A204.1 (cell line): ENCODE measurements around the gene UNC13B.

Experiments
- FAIRE-seq: peaks from 2 replicates; lab custom pipeline; 2012; peaks lifted over from hg19 to GRCh38; lab: Jason Lieb, UNC

The UNC13B gene

DNA sequence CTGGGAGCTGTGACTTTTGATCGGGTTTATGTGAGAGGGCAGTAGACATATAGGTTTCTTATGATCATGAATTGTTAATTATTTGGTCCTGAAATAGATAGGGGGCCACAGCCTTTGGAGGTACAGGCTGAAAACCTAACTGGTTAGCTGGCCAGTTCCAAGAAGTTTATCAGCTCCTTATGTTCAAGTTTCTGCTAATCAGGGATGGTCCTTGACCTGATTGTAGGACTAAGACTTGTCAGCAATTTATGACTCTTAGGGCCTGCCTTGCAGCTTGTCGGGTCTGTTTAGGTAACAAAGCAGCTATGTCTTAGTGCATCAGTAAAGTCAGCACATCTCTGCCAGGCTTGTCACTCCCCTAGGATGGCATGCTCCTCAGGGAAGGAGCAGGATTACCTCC lies 176.3 kb downstream of the UNC13B start:
- no peak for FAIRE-seq

DNA sequence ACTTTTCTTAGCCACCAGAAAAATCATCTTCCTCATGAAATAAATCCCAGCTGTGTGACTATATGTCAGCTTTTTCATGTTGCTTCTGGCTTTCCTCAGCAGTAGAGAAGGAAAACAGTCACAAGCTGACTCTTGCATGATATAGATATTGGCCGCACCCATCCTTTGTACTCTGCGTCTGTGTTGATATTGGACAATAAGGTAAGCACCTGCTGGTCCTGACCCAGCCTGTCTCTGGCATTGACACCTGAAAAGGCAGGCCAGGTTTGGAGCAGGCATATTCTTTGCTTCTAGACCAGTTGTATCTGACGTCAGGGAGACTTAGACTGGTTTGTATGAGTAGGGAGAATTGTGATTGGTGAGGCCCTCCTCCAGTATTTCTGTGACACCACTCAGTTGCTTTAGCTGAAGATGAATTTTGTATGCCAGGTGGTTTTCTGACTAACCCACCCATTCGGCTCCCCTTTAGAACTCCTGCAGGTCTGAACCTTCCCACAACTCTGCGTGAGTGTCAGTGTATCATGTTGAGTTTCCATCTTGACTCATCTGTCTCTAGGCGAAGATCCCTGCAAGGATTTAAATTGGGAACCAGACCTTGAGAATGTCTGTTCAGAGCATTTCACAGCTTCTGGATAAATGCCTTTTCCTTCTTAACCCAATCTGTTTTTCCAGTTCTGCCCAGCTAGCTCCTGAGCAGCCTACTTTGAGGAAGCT lies 176.9 kb downstream of the UNC13B start:
- no peak for FAIRE-seq

DNA sequence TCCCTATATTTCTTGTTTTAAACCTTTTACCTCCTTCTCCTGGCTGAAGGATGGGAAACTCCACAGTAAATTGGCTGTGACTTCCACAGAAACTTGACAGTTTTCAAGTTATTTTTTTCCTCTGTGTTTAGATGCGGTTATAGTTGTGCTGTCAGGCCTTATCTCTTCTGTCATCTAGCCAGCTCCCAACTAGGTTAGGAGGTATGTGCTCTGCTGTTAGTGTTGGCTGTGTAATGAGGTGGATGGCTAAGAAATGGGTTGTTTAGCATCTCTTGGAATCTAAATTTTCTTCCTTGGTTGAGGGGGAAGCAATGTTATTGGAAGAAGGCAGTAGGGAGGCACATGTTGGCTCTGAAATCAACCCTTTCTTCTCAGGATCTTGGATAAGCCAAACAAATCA lies 178.2 kb downstream of the UNC13B start:
- FAIRE-seq: no peak

DNA sequence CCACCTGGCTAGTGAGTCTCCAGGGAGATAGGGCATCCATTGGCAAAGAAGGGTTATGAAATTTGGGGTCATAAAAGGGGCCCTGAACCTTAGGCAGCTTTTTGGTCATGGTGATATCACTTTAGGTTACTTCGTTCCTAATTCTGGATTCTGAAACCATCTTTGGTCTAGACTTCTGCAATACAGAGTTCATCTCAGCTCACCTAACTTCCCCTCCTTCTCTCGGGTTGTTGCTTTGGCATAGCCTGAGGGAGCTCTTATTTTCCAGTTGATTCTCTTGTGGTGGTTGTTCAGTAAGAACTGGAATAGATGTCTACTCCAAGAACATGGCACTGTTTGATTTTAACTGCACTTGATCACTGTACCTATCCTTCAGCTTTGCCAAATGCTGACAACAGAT lies 179.2 kb downstream of the UNC13B start:
- FAIRE-seq: no peak

DNA sequence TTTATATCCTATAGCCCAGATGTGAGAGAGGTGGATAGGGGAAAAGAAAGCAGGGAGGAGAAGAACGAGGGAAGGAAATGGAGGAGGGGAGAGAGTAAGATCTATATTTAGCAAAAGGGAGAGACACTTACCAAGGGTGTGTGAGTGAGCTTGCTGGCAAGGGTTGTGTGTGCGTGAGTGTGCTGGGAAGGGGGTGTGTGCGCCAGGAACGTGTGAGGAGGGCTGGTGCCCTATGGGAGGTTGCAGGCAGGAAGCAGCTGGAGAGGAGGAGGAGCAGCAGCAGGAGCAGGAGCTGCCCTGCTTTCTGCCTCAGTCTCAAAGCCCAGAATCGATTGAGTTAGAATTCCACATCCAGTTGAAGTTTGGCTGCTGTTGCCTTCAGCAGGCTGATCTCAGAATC lies 179.8 kb downstream of the UNC13B start:
- no peak for FAIRE-seq

DNA sequence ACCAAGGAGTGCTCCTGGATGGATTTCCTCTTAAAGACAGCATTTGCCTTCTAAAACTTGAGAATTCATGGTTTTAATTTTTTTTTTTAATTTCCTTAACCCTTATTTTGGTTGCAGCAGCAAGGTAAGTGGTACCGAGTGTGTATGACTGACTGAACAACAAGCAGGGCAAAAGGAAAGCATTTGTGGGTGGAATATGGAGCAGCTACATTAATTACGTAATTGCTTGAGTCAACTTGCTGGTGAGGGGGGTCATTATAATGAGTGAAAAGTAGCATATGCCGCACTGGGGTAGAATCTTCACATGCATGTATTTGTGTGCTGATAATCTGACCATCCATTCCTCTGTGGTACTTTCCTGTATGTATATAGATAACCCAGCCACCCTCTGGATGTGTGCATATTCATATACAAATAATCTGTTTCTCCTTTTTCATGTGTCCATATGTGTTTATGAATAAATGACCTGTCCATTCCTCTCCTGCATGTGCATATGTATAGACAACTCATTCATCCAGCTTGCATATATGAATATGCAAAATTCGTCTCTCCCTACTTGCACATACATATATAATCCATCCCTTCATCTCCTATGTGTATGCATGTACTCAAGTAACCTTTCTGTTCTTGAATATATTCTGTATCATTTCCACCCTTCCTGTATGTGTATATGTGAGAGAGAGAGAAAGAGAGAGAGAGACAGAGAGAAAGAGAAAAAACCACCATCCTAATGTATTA lies 180.6 kb downstream of the UNC13B start:
- FAIRE-seq: no peak

DNA sequence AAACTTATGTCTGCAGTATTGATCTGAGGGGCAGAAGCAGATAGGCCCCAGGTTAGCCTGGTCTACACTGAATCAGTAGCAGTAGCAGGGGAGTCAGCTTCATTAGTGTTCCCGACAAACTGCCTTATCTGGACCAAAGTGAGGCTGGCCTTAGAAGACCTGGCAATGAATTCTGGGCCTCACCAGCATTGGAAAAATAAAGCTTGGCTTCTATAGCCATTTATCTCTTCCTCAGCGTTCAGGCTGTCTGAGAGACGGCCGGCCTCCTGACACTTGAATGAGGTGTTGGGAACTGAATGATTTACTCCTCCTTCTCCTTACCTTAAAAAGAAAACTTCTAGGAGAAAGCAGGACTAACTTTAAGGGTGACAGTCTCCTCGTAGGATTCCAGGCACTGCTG lies 186.3 kb downstream of the UNC13B start:
- FAIRE-seq: no peak

DNA sequence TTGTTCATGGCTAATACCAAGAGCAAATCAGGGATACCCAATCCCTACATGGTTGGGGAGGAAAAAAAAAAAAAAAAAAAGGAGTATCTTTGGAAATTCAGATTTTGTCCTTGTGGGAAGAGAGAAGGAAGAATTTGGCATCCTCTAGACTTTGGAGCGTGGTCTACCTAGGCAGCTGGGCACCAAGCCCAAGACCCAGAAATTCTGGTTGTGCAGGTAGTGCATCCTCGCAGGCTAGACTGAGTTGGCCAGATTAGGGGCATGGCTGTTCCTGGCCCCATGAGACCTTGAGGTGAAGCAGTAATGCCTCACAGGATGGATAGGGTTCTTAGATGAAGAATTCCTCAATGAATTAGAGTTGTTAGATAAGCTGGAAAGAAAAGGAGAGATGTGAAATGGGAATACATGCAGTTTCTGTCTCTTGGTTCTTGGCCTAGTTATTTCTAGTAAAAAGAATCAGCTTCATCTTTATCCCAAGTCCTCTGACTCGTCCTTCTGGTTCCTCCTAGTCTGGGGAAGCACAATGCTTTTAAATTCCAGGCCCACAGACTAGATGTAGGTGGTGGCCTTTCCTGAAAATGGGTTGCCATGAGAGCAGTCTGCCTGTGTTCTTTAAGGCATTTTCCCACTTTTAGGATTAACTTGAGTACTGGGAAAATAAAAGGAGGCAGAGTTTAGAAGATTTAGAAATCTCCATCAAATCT lies 187.6 kb downstream of the UNC13B start:
- no peak for FAIRE-seq

DNA sequence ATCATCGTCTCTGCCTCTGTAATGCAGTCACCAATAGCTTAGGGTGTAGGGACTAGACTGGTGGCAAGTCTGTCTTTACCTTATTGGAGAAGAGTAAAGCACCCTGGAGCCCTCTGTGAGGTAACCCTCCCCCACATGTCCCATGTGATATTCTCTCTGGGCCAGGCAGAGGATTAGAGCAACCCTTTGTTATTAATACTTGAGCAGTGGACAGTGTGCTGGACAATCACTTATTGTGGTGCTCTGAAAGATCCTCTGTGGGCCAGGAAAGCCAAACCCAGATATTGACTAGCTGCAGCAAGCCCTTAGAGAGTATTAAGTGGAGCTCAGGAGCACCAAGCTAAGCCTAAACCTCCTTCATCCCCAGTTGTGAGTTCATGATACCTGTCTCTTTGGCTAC lies 188.4 kb downstream of the UNC13B start:
- FAIRE-seq: no peak

DNA sequence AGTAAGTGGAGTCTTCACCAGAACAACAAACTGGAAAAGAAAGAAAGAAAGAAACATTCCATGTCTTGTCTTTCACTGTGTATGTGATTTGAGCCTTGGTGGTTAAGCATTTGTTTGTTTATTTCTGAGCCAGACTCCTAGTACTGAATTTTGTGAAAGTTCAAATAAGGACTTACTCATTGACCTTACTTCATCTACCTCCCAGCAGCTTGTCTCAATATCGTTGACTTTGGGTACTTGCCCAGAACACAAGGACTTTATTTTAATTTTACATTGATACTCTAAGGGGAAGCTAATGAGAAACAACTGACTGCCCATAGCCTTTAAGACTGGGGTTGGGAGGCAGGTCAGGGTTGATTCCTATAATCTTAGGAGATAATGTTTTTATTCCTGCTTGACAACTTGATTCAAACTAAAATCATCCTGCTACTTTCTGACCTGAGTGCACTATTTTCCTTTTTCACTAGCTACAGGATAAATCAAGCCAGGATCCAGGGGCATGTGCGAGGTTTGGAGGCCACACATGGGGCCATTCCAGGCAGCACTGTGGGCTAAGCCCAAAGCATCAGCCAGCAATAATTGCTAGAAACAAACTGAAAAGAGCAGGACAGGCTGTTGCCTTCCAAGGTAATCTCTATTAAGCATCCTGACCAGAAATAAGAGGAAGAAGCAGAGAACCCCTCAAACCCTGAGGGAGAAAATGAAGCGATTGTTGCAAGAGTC lies 189.2 kb downstream of the UNC13B start:
- FAIRE-seq: no peak

DNA sequence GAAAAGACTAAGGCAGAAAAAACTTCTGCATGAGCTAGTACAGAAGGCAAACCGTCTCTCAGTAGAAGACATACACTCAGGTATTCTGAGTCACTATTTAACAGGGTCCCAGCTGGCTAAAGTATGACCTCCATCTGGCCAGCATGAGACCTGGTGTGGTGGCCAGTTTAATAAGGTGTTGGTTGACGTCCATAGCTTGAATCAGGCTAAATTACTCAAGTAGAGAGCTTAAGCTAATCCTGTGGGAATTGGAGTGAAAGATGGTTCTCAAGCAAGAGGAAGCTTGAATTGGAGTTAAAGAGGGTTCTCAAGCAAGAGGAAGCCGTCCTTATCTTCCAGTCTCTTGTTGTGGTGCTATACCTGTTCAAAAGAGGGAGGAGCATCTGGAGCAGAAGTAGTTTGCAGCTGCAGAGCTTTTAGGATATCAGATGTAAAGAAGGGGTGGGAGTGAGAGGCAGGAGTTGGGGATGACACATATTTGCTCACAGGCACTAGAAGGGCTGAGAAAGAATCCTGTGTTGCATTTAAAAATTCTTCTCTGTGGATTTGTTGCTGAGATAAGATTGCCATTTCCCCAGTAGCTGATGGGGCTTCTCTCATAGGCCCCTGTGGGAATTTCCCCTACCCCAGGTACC lies 192.0 kb downstream of the UNC13B start:
- no peak for FAIRE-seq

DNA sequence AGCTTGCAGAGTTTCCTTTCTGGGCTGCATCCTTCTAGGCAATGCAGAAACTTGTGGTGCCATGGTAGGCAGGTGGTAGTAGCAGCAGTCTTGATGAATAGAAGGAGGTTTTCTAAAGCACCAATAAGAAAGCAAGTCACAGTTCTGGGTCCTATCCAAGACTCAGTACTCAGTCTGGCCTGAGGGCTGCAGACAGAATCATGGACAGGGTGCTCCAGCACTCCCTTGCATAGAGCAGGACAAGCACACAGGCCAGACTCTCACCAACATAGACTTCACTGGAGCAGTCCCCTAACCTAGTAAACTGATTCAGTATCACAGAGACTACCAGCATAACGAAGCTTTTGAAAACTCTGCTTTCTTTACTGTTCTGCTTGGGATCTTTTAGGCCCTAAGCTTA lies 194.1 kb downstream of the UNC13B start:
- no peak for FAIRE-seq

DNA sequence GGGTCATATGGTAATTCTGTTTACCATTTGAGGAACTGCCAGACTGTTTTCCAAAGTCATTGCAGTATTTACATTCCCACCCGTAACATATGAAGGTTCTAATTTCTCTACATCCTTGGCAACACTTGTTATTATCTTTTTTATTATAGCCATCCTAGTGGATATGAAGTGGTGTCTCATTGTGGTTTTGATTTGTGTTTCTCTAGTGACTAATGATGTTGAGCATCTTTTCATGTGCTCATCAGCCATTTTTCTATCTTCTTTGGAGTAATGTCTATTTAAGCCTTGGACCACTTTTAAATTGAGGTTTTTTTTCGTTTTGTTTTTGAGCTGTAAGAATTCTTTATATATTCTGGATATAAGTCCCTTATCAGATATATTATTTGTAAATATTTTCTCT lies 195.3 kb downstream of the UNC13B start:
- no peak for FAIRE-seq

DNA sequence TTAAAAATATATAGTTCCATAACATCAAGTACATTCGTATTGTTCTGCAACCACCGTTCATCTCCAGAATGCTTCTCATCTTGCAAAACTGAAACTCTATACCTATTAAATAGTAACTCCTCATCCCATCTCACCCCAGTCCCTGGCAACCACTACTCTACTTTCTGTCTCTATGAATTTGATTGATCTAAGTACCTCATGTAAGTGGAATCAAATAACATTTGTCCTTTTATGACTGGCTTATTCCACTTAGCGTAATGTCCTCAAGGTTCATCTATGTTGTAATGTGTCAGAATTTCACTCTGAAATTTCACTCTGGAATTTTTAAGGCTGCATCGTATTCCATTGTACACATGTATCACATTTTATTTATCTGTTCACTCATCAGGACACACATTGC lies 196.0 kb downstream of the UNC13B start:
- FAIRE-seq: no peak

DNA sequence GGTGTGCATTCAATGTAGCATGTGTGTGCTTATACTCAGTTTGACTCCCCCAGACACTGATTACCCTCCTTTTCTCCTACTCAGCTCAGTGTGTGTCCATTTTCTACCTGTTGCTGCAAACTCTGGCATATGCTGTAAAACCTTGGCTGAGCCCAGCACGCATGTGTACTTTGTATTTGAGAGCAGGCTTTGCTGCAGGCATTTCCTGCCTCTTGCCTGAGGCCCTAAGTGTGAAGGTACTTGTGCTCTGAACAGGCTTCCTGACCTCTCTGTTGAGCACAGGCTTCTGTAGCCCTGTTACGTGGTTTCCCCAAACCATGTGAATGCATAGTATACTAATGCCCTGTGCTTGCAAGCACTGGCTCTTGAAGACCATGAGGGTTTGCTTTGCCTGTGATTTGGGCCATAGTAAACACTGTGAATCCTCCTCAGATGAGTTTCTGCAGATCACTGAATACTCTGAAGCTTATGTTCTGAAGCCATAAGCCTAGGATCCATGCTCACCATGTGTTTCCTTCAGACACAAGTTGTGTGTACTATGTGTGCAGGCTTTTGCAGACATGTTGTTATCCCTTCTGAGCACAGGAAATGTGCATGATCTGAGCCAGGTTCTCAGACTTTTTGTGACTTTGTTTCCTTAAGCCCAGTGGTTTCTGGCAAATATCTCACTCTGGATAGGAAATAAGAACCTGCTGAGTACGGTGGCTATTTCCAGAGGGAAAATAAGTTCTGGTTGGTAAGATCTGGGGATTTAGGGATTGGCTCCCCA lies 203.2 kb downstream of the UNC13B start:
- no peak for FAIRE-seq

DNA sequence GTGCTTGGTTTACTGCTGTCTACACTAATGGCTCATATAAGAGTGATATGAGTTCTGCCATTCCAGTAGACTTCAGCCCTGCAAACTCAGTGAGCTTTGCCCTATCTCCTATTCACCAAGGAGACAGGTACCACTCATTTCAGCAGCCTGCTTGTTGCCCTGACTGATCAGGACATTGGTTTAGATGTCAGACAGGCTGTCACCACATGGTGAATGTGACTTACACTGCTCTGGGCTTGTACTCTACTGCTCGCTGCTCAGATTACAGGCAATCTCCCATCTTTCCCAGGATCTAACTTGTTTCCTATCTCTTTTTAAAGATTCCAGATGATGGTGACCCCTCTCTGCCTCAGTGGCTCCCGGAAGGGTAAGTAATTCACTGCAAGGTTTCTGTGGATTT lies 204.8 kb downstream of the UNC13B start:
- FAIRE-seq: no peak

DNA sequence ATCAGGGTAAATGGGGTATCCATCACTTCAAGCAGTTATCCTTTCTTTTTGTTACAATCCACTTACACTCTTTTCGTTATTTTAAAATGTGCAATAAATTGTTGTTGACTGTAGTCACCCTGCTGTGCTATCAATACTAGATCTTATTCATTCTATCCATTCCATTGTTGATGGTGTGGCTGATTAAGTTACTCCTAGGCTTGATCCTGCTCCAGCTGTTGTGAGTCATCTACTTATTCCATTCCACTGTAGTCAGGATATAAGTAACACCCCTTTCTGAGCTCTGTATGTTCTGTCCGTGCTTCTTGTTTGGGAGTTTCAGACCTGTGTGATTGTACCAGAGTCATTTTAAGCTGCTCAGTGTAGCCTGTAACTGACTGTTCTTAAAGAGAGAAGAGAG lies 205.6 kb downstream of the UNC13B start:
- FAIRE-seq: no peak

DNA sequence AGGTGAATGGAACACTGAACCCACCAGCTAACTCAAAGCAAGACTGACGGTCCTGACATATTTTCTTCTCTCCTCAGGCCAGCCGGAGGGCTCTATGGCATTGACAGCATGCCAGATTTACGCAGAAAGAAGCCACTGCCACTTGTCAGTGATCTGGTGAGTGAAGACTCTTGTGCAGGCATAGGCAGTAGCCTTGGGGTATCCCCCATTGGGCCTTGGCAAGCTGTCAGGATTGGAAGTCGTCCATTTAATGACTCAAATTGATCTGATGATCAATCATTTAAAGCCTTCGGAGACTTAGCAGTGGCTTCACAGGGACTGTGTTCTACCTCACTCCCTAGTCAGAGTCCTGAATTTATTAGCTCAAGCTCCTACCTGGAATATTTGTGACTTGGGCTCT lies 208.4 kb downstream of the UNC13B start:
- no peak for FAIRE-seq

DNA sequence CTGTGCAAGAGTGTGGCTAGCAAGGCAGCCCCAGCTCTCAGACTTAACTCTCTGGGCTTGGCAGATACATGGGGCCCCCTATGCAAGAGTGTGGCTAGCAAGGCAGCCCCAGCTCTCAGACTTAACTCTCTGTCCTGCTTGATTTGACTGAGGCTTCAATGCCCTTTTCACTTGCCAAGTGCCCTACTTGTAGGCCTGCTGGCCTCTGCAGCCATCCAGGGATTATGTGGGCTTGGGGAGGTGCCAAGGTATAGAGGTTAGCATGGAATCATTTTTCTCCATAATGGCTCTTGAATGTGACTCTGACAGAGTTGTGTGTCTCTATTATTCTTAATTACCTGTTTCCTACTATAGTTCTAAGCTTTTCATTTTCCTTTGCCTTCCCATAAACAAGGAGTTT lies 212.6 kb downstream of the UNC13B start:
- no peak for FAIRE-seq

DNA sequence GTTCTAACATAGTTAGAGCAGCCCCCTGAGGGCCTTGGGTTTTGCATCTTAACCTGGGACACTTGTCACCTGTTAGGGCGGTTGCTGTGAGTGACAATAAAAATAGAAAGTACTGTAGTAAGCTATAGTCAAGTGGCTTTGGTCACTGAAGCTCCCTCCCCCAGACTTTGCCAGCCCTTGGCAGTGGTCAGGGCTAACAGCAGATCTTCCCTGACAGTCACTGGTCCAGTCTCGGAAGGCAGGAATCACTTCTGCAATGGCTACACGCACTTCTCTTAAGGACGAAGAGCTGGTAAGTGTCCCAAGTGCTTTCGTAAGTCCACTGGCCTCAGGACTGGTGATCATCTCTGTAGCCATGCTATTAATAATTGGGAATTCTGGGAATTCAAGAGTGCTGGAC lies 213.1 kb downstream of the UNC13B start:
- FAIRE-seq: no peak

DNA sequence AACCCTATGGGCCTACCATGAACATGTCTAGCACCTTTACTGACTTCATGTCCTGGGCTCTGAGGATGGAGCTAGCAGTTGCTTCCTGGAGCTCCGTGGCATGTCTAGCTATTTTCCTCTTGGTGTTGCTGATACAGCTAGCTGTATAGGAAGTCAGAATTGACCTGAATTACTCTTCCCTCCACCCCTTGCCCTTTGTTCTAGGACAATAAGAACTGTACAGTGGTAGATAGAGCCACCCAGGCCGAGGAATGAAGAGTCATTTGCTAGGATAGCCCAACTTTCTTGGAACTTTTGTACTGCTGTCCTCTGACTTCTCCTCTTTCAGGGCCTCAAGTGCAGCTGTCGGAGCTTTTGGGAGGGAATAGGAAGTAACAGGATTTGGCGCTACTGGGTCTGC lies 218.2 kb downstream of the UNC13B start:
- FAIRE-seq: no peak

DNA sequence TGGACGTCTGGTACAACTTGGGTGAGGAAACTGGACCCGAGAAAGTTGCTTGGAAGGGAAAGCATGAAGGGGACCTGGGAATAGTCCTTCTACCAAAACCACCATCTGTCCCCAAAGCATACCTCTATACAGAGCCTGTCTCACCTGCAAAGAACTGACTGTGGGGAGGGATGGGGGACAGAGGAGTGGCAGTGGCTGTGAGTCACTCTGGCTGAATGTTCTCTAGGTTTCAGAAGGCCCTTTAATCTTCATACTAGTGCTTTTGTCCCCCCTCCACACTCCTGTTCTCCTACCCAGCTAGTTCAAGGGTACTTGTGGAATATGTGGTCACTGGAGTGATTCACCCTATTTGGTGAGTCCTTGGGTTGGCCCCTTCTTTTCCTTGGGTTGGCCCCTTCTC lies 218.8 kb downstream of the UNC13B start:
- FAIRE-seq: no peak
